HepG2 (cell line): ENCODE measurements around the gene CBFA2T2. TPM values are rescaled to one million over a fixed set of nuclear protein-coding genes. Genes with fewer than 3 reads are reported as not detected.

Experiments
- ETV5 ChIP-seq: IDR thresholded peaks from 2 replicates; pipeline ENCODE4 v1.6.1; 2018; ENCODE audit warnings: missing biosample characterization, missing genetic modification reagents, inconsistent platforms, borderline replicate concordance
- GABPA ChIP-seq, 2 experiments: IDR thresholded peaks; 2 replicates each; pipeline ENCODE4 v1.6.1; 2011 to 2016; ENCODE audit warnings: low read depth in 2 of 2, low read length in 1 of 2, missing biosample characterization in 1 of 2, missing genetic modification characterization in 1 of 2
- GLI4 ChIP-seq: sonication (generic); formaldehyde crosslinking; IDR thresholded peaks from 2 replicates; pipeline ENCODE4 v1.5.1; 2020; ENCODE audit warnings: missing genetic modification reagents, mild to moderate bottlenecking, moderate library complexity, borderline replicate concordance
- KLF11 ChIP-seq: IDR thresholded peaks from 2 replicates; pipeline ENCODE4 v1.6.1; 2016; ENCODE audit warnings: missing compliant biosample characterization
- KLF13 ChIP-seq: sonication (generic); formaldehyde crosslinking; IDR thresholded peaks from 2 replicates; pipeline ENCODE4 v1.4.0; 2020; ENCODE audit warnings: mild to moderate bottlenecking, missing genetic modification reagents
- MED1 ChIP-seq: sonication (generic); formaldehyde crosslinking; IDR thresholded peaks from 2 replicates; pipeline ENCODE4 v1.4.0; 2020; ENCODE audit warnings: missing genetic modification reagents
- MTERF4 ChIP-seq: sonication (generic); formaldehyde crosslinking; IDR thresholded peaks from 2 replicates; pipeline ENCODE4 v1.8.0; 2023; ENCODE audit warnings: mild to moderate bottlenecking, missing genetic modification reagents
- MXD4 ChIP-seq: IDR thresholded peaks from 2 replicates; pipeline ENCODE4 v1.6.1; 2016; ENCODE audit warnings: mild to moderate bottlenecking, missing biosample characterization, missing genetic modification reagents
- RAD21 ChIP-seq: fragments of 450-650 bp; formaldehyde crosslinking; IDR thresholded peaks from 2 replicates; pipeline ENCODE4 v1.5.0; 2020; ENCODE audit warnings: mild to moderate bottlenecking
- RBM39 ChIP-seq: fragments of 200-400 bp; formaldehyde crosslinking; IDR thresholded peaks from one replicate; pipeline ENCODE4 v1.6.1; 2018; ENCODE audit warnings: antibody characterized with exemption, mild to moderate bottlenecking, low read depth, low read length; ENCODE audit not compliant: poor library complexity, severe bottlenecking
- RNF2 ChIP-seq: fragments of 450-650 bp; conservative IDR thresholded peaks from 2 replicates; pipeline ENCODE4 v1.6.1; 2016; ENCODE audit warnings: low read depth
- TBX2 ChIP-seq: sonication (generic); formaldehyde crosslinking; IDR thresholded peaks from 2 replicates; pipeline ENCODE4 v1.5.0; 2020; ENCODE audit warnings: missing genetic modification reagents, mild to moderate bottlenecking, borderline replicate concordance
- TMF1 ChIP-seq: sonication (generic); formaldehyde crosslinking; IDR thresholded peaks from 2 replicates; pipeline ENCODE4 v1.8.1; 2022; ENCODE audit warnings: low read depth, missing genetic modification reagents
- ZBTB44 ChIP-seq: sonication (generic); formaldehyde crosslinking; IDR thresholded peaks from 2 replicates; pipeline ENCODE4 v1.4.0; 2020; ENCODE audit warnings: missing genetic modification reagents
- ZFP36L1 ChIP-seq: sonication (generic); formaldehyde crosslinking; IDR thresholded peaks from 2 replicates; pipeline ENCODE4 v1.8.0; 2022; ENCODE audit warnings: mild to moderate bottlenecking, missing genetic modification reagents, moderate library complexity
- ZMAT3 ChIP-seq: sonication (generic); formaldehyde crosslinking; conservative IDR thresholded peaks from 2 replicates; pipeline ENCODE4 v1.7.0; 2021; ENCODE audit warnings: missing genetic modification reagents
- ZNF264 ChIP-seq: sonication (generic); formaldehyde crosslinking; IDR thresholded peaks from 2 replicates; pipeline ENCODE4 v1.4.0; 2020; ENCODE audit warnings: missing genetic modification reagents
- ZNF335 ChIP-seq: sonication (generic); formaldehyde crosslinking; IDR thresholded peaks from 2 replicates; pipeline ENCODE4 v1.4.0; 2020; ENCODE audit warnings: missing genetic modification reagents
- ZNF710 ChIP-seq: sonication (generic); formaldehyde crosslinking; IDR thresholded peaks from 2 replicates; pipeline ENCODE4 v1.5.0; 2020; ENCODE audit warnings: mild to moderate bottlenecking, missing genetic modification reagents, borderline replicate concordance
- ZNF766 ChIP-seq: sonication (generic); formaldehyde crosslinking; IDR thresholded peaks from 2 replicates; pipeline ENCODE4 v1.5.0; 2020; ENCODE audit warnings: missing genetic modification reagents, borderline replicate concordance
- polyA plus RNA-seq, 8 experiments: library from polyadenylated mRNA; depleted of rRNA in 3 of 8; stranded (reverse) in 7 of 8; unstranded in 1 of 8; fragments of >200 nt; fragmentation: Illumina TruSeq in 4 of 8; extraction: Trizol in 4 of 8; gene quantifications; 2 replicates each; pipeline versions ENCODE4 v1.2.1 to v1.2.3, GENCODE V29; 2011 to 2016; ENCODE audit warnings: low read depth in 4 of 8, missing spikeins in 1 of 8, mixed read lengths in 1 of 8; ENCODE audit not compliant: insufficient read depth in 1 of 8
- total RNA-seq, 5 experiments: library from RNA; depleted of rRNA; stranded (reverse); fragments of >200 nt; fragmentation: Illumina TruSeq; extraction: Trizol; gene quantifications; 2 replicates each; pipeline ENCODE4 v1.2.3, GENCODE V29; 2016; ENCODE audit warnings: low read depth in 1 of 5
- TF ChIP-seq, protein P1 (sequence below): sonication (generic); formaldehyde crosslinking; IDR thresholded peaks from 2 replicates; pipeline ENCODE4 v1.5.1; 2020; ENCODE audit warnings: mild to moderate bottlenecking, missing genetic modification reagents, borderline replicate concordance
- TF ChIP-seq, protein P2 (sequence below): IDR thresholded peaks from 2 replicates; pipeline ENCODE4 v1.6.1; 2016; ENCODE audit warnings: mild to moderate bottlenecking, missing biosample characterization, missing genetic modification reagents

The CBFA2T2 gene
- total and polyA plus RNA-seq, 2 of the 13 experiments (the other 11 are each of a cell fraction or from before 2014, with no cell fraction given): 6.3 to 21.2 TPM

GRCh38 chr20:33685328-33686099 is 195.6 kb downstream of the CBFA2T2 start (continued):
- TF ChIP-seq, protein P1, sequence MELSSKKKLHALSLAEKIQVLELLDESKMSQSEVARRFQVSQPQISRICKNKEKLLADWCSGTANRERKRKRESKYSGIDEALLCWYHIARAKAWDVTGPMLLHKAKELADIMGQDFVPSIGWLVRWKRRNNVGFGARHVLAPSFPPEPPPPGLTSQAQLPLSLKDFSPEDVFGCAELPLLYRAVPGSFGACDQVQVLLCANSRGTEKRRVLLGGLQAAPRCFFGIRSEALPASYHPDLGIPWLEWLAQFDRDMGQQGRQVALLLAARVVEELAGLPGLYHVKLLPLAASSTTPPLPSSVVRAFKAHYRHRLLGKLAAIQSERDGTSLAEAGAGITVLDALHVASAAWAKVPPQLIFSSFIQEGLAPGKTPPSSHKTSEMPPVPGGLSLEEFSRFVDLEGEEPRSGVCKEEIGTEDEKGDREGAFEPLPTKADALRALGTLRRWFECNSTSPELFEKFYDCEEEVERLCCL (CRISPR knock-in tag): 0 out of 2 replicates have a peak, but pooled peaks have one; percentile 62
- TF ChIP-seq GLI4 (CRISPR knock-in tag) (no peak), ZNF264 (CRISPR knock-in tag) (no peak), MXD4 (CRISPR knock-in tag) (no peak; the same call in 1 of the 2 replicates), ZFP36L1 (CRISPR knock-in tag) (no peak), GABPA (IDR thresholded peaks at IDR 0.05; ENCODE audit: low read depth, low read length) (no peak), GABPA (CRISPR knock-in tag; IDR thresholded peaks at IDR 0.05; ENCODE audit: low read depth) (no peak), RNF2 (no peak), KLF13 (peak; percentile 94; the same call in 1 of the 2 replicates), RBM39 (peak; percentile 56), TBX2 (CRISPR knock-in tag) (peak; percentile 52; the same call in 1 of the 2 replicates), ZBTB44 (CRISPR knock-in tag) (no peak), ZNF766 (CRISPR knock-in tag) (peak; percentile 12; the same call in 1 of the 2 replicates), ZNF335 (no peak), ETV5 (peak; percentile 48; the same call in 1 of the 2 replicates), TMF1 (CRISPR knock-in tag) (0 out of 2 replicates have a peak, but pooled peaks have one; percentile 11), KLF11 (CRISPR knock-in tag) (0 out of 2 replicates have a peak, but pooled peaks have one; percentile 28), MED1 (CRISPR knock-in tag) (peak; percentile 57), ZMAT3 (CRISPR knock-in tag) (peak; percentile 77; the same call in 1 of the 2 replicates), MTERF4 (CRISPR knock-in tag) (peak; percentile 56; the same call in 1 of the 2 replicates), RAD21 (peak; percentile 70; the same call in 1 of the 2 replicates), ZNF710 (CRISPR knock-in tag) (no peak)
- TF ChIP-seq, protein P2, sequence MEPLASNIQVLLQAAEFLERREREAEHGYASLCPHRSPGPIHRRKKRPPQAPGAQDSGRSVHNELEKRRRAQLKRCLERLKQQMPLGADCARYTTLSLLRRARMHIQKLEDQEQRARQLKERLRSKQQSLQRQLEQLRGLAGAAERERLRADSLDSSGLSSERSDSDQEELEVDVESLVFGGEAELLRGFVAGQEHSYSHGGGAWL (CRISPR knock-in tag): no peak; the same call in 1 of the 2 replicates
